SK-N-SH (cell line): ENCODE results near the gene NLN. TPM values are rescaled to one million over a fixed set of nuclear protein-coding genes. Genes with fewer than 3 reads are reported as not detected.

ENCODE experiments used
- CTCF ChIA-PET: fragments of 300-600, 350-600 bp; formaldehyde crosslinking; extraction: SDS; loops from one replicate; lab custom pipeline; 2021; lab: Yijun Ruan, JAX
- POLR2A ChIA-PET: fragments of 350-600 bp; sonication (Branson Sonifier 250); formaldehyde crosslinking; extraction: SDS; loops from one replicate; lab custom pipeline; 2020; ENCODE audit warnings: antibody characterized with exemption, inconsistent platforms; lab: Yijun Ruan, JAX
- DNase-seq: peaks from one replicate; pipeline ENCODE4 v3.0.0; 2012
- H2AFZ ChIP-seq: fragments of 200-600 bp; sonication (generic); 2 replicates; pipeline ENCODE4 v1.8.1; 2016; ENCODE audit warnings: antibody characterized with exemption, mild to moderate bottlenecking, low read depth
- H3F3A ChIP-seq: fragments of 200-600 bp; sonication (generic); replicated peaks from 2 replicates; pipeline ENCODE3; 2016; ENCODE audit warnings: antibody characterized with exemption, mild to moderate bottlenecking; ENCODE audit not compliant: insufficient read depth
- H3K27ac ChIP-seq, 2 experiments: fragments of 200-500 bp in 1 of 2; fragments of 200-600 bp in 1 of 2; sonication (Bioruptor generic) in 1 of 2; sonication (generic), shearing (Covaris generic) in 1 of 2; 2 replicates each; pipeline versions ENCODE4 v1.5.1 to v1.6.1; 2014 to 2016; ENCODE audit warnings: low read depth in 2 of 2, inconsistent platforms in 1 of 2, low read length in 1 of 2, mild to moderate bottlenecking in 1 of 2, mixed read lengths in 1 of 2
- H3K27me3 ChIP-seq: fragments of 200-600 bp; sonication (generic), shearing (Covaris generic); 2 replicates; pipeline ENCODE4 v1.6.1; 2016; ENCODE audit warnings: mixed run types; ENCODE audit not compliant: insufficient read depth
- H3K36me3 ChIP-seq, 2 experiments: fragments of 200-500 bp in 1 of 2; fragments of 200-600 bp in 1 of 2; sonication (Bioruptor generic) in 1 of 2; sonication (generic) in 1 of 2; replicated peaks in 1 of 2; 2 replicates each; pipeline versions ENCODE3 to v1.5.1; 2014 to 2016; ENCODE audit warnings: low read length in 1 of 2, mild to moderate bottlenecking in 1 of 2; ENCODE audit not compliant: insufficient read depth in 2 of 2, control insufficient read depth in 1 of 2
- H3K4me1 ChIP-seq, 2 experiments: fragments of 200-500 bp in 1 of 2; fragments of 200-600 bp in 1 of 2; sonication (Bioruptor generic) in 1 of 2; sonication (generic), shearing (Covaris generic) in 1 of 2; 2 replicates each; pipeline versions ENCODE4 v1.5.1 to v1.6.1; 2014 to 2016; ENCODE audit warnings: low read depth in 1 of 2, low read length in 1 of 2, mixed run types in 1 of 2; ENCODE audit not compliant: insufficient read depth in 2 of 2, control insufficient read depth in 1 of 2
- H3K4me2 ChIP-seq: fragments of 200-600 bp; sonication (generic), shearing (Covaris generic); 2 replicates; pipeline ENCODE4 v1.6.1; 2017; ENCODE audit warnings: mixed run types
- H3K4me3 ChIP-seq, 2 experiments: fragments of 200-500 bp in 1 of 2; fragments of 200-600 bp in 1 of 2; sonication (Bioruptor generic) in 1 of 2; sonication (generic), shearing (Covaris generic) in 1 of 2; 2 replicates each; pipeline versions ENCODE4 v1.5.1 to v1.8.1; 2014 to 2016; ENCODE audit warnings: low read depth in 2 of 2, inconsistent platforms in 1 of 2, low read length in 1 of 2, mild to moderate bottlenecking in 1 of 2, mixed read lengths in 1 of 2, moderate library complexity in 1 of 2
- H3K79me2 ChIP-seq: fragments of 200-600 bp; sonication (generic); 2 replicates; pipeline ENCODE4 v1.8.1; 2017; ENCODE audit warnings: mild to moderate bottlenecking; ENCODE audit not compliant: insufficient read depth
- H3K9ac ChIP-seq: fragments of 200-600 bp; sonication (generic); 2 replicates; pipeline ENCODE4 v1.6.1; 2017; ENCODE audit warnings: mixed run types
- H3K9me2 ChIP-seq: fragments of 200-600 bp; sonication (generic); 2 replicates; pipeline ENCODE4 v1.6.1; 2017; ENCODE audit warnings: mixed run types
- H3K9me3 ChIP-seq: fragments of 200-600 bp; sonication (generic); 2 replicates; pipeline ENCODE4 v1.6.1; 2017; ENCODE audit warnings: mixed run types, mild to moderate bottlenecking, moderate library complexity
- H4K20me1 ChIP-seq: fragments of 200-600 bp; sonication (generic); 2 replicates; pipeline ENCODE4 v1.6.1; 2017; ENCODE audit warnings: mild to moderate bottlenecking, mixed run types; ENCODE audit not compliant: insufficient read depth
- ELF1 ChIP-seq: IDR thresholded peaks from 2 replicates; pipeline ENCODE4 v1.4.0; 2012
- EP300 ChIP-seq, 2 experiments: IDR thresholded peaks; 2 replicates each; pipeline versions ENCODE4 v1.4.0 to v1.6.1; 2012; ENCODE audit warnings: borderline replicate concordance in 1 of 2, low read depth in 1 of 2, low read length in 1 of 2
- EZH2phosphoT487 ChIP-seq: fragments of 200-600 bp; sonication (generic); IDR thresholded peaks from 2 replicates; pipeline ENCODE4 v1.6.1; 2017; ENCODE audit warnings: low read depth, mixed run types, mild to moderate bottlenecking, antibody characterized with exemption, moderate library complexity, borderline replicate concordance
- FOXM1 ChIP-seq: IDR thresholded peaks from 2 replicates; pipeline ENCODE4 v1.4.0; 2012; ENCODE audit warnings: low read depth, mild to moderate bottlenecking
- JUND ChIP-seq: IDR thresholded peaks from 2 replicates; pipeline ENCODE4 v1.4.0; 2012
- MEF2A ChIP-seq: IDR thresholded peaks from 2 replicates; pipeline ENCODE4 v1.4.0; 2012; ENCODE audit warnings: low read depth, borderline replicate concordance
- NFIC ChIP-seq: IDR thresholded peaks from 2 replicates; pipeline ENCODE4 v1.4.0; 2012; ENCODE audit warnings: borderline replicate concordance
- POLR2AphosphoS5 ChIP-seq: IDR thresholded peaks from 2 replicates; pipeline ENCODE4 v1.6.1; 2012; ENCODE audit warnings: low read depth, low read length
- RAD21 ChIP-seq: IDR thresholded peaks from 2 replicates; pipeline ENCODE4 v1.6.1; 2012; ENCODE audit warnings: mild to moderate bottlenecking, low read length
- RFX5 ChIP-seq: IDR thresholded peaks from 2 replicates; pipeline ENCODE4 v1.6.1; 2012; ENCODE audit warnings: mild to moderate bottlenecking, improper control_type of control experiment, low read length
- SIN3A ChIP-seq: IDR thresholded peaks from 2 replicates; pipeline ENCODE4 v1.6.1; 2012; ENCODE audit warnings: low read depth, mild to moderate bottlenecking, low read length, moderate library complexity, borderline replicate concordance
- TAF1 ChIP-seq: IDR thresholded peaks from 2 replicates; pipeline ENCODE4 v1.6.1; 2012; ENCODE audit warnings: low read depth, mild to moderate bottlenecking, low read length, moderate library complexity, borderline replicate concordance
- TCF12 ChIP-seq: IDR thresholded peaks from 2 replicates; pipeline ENCODE4 v1.4.0; 2012
- WGBS: methylation state at CpG from one replicate; pipeline ENCODE4 v1.1.6; 2017; ENCODE audit warnings: low lambda C conversion rate; 5-methylcytosine and 5-hydroxymethylcytosine counted together
- polyA plus RNA-seq, 3 experiments: library from polyadenylated mRNA; depleted of rRNA; stranded (reverse); fragments of >200 nt; gene quantifications; 2 replicates each; pipeline ENCODE4 v1.2.3, GENCODE V29; 2012
- TF ChIP-seq, protein P1 (sequence below): fragments of 150-350 bp; IDR thresholded peaks from 2 replicates; pipeline ENCODE4 v1.6.1; 2017; ENCODE audit warnings: antibody characterized with exemption, low read length, low read depth, borderline replicate concordance
- TF ChIP-seq, protein P2 (sequence below): fragments of 200-600 bp; sonication (generic); IDR thresholded peaks from 2 replicates; pipeline ENCODE4 v1.6.1; 2017; ENCODE audit warnings: antibody characterized with exemption, mild to moderate bottlenecking, moderate library complexity
- TF ChIP-seq, protein P3 (sequence below): IDR thresholded peaks from 2 replicates; pipeline ENCODE4 v1.4.0; 2012; ENCODE audit warnings: low read depth
- TF ChIP-seq, protein P4 (sequence below): IDR thresholded peaks from 2 replicates; pipeline ENCODE4 v1.6.1; 2012; ENCODE audit warnings: mild to moderate bottlenecking, low read depth, low read length, moderate library complexity

The NLN gene
- polyA plus RNA-seq, 1 of the 3 experiments (the other 2 are of a cell fraction), result 17.1 TPM

DNA sequence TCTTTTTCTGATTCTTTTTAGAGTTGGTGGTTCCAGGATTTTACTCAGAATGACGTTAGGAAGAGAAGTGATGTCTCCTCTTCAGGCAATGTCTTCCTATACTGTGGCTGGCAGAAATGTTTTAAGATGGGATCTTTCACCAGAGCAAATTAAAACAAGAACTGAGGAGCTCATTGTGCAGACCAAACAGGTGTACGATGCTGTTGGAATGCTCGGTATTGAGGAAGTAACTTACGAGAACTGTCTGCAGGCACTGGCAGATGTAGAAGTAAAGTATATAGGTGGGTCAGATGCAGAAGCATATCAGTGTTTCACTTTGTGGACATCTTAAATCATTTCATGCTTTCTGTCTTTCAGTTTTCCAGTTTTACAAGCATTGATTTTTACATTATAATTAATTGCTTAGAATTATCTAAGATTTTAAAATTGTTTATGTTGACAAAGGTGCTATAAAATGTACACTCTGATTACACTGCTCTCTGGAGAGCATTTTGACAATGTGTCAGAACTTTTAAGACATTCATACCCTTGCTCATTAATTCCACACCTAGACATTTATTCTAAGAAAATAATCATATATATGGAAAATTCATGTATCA, 36.6 kb downstream of the NLN start:
- Histone ChIP-seq H3K27ac (no peak overlapping the region), H3K4me1 (0 out of 4 replicates have a peak, but pooled peaks cover 0 to 4% of the 10 kb centered on the region in 2 experiments), H4K20me1 (no peaks in the 10 kb centered on the region), H3K4me3 (no peak overlapping the region), H3K79me2 (peaks cover 15% of the 10 kb centered on the region; the same call in 1 of the 2 replicates), H3K9me3 (no peaks in the 10 kb centered on the region), H3K9me2 (no peaks in the 10 kb centered on the region), H3K9ac (no peak overlapping the region), H3K4me2 (no peak overlapping the region), H3F3A (no peaks in the 10 kb centered on the region), H2AFZ (no peak overlapping the region), H3K27me3 (no peaks in the 10 kb centered on the region), H3K36me3 (peaks cover 14 to 36% of the 10 kb centered on the region in 2 experiments)
- no peak for DNase-seq
- ChIA-PET CTCF (interaction anchor here (0.7 to 1.6 kb wide), 3 partner anchors 16 to 32 kb away, joined by 3 to 8 read pairs (median 4); no protein-coding TSS in a partner anchor), POLR2A (no interaction called here)
- TF ChIP-seq, protein P1, sequence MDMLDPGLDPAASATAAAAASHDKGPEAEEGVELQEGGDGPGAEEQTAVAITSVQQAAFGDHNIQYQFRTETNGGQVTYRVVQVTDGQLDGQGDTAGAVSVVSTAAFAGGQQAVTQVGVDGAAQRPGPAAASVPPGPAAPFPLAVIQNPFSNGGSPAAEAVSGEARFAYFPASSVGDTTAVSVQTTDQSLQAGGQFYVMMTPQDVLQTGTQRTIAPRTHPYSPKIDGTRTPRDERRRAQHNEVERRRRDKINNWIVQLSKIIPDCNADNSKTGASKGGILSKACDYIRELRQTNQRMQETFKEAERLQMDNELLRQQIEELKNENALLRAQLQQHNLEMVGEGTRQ, result no peak
- TF ChIP-seq FOXM1, result no peak
- TF ChIP-seq EP300 (IDR thresholded peaks at IDR 0.05; ENCODE audit: borderline replicate concordance in 1 of 2, low read depth in 1 of 2, low read length in 1 of 2), result no peak
- no peak for TF ChIP-seq POLR2AphosphoS5
- WGBS, result 92% methylated on average over 4 of the region's 4 CpGs

DNA sequence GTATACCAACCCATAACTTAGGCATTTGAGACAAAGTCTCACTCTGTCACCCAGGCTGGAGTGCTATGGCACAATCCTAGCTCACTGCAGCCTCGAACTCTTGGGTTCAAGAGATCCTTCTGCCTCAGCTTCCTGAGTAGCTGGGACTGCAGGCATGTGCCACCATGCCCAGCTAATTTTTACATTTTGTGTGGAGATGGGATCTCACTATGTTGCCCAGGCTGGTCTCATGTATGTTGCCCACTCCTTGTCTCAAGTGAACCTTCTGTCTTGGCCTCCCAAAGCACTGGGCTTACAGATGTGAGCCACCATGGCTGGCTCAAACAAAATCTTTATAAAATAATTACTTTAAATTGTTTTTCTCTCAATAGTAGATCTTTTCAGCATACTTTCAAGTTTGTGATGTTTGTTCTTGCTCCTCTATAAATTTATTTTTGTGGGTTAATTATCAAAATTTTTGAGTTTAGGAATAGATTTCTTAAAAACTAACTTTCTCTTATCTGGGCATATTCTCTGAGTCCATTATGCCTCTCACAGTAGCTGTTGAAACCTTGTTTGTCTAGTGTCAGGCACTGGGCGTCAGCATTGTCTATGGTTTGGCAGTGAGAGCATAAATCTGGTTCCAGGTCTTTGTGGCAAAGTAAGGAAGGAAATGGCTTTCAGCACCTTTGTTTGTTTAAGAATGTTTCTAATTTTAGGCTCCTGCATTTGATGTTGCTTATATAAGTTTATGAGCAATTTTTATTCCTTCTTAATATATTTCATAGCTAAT, 38.7 kb downstream of the NLN start:
- no peak overlapping the region for H3K4me3 ChIP-seq
- CTCF ChIA-PET, result interaction anchor here (1.5 kb wide), 2 partner anchors 17 to 19 kb away, joined by 3 to 4 read pairs; no protein-coding TSS in a partner anchor
- H3F3A ChIP-seq, result peaks cover 3% of the 10 kb centered on the region
- no peak overlapping the region for H3K4me2 ChIP-seq
- H3K79me2 ChIP-seq, result peaks cover 9% of the 10 kb centered on the region; the same call in 1 of the 2 replicates
- H3K36me3 ChIP-seq, result peaks cover 14 to 43% of the 10 kb centered on the region in 2 experiments
- H3K27ac ChIP-seq, result no peak overlapping the region
- no peak for DNase-seq
- whole genome bisulfite sequencing, result 94% methylated on average over 2 of the region's 2 CpGs
- H3K27me3 ChIP-seq, result no peaks in the 10 kb centered on the region
- H4K20me1 ChIP-seq, result no peaks in the 10 kb centered on the region
- no peaks in the 10 kb centered on the region for H3K9me2 ChIP-seq
- no peaks in the 10 kb centered on the region for H3K9me3 ChIP-seq
- H2AFZ ChIP-seq, result no peak overlapping the region
- no peak overlapping the region for H3K9ac ChIP-seq
- TF ChIP-seq SIN3A (no peak), TAF1 (no peak), RAD21 (peak; percentile 34), RFX5 (no peak), JUND (no peak), POLR2AphosphoS5 (no peak), TCF12 (no peak), EZH2phosphoT487 (no peak), FOXM1 (no peak), NFIC (no peak), ELF1 (no peak), MEF2A (no peak)
- TF ChIP-seq, protein P2, sequence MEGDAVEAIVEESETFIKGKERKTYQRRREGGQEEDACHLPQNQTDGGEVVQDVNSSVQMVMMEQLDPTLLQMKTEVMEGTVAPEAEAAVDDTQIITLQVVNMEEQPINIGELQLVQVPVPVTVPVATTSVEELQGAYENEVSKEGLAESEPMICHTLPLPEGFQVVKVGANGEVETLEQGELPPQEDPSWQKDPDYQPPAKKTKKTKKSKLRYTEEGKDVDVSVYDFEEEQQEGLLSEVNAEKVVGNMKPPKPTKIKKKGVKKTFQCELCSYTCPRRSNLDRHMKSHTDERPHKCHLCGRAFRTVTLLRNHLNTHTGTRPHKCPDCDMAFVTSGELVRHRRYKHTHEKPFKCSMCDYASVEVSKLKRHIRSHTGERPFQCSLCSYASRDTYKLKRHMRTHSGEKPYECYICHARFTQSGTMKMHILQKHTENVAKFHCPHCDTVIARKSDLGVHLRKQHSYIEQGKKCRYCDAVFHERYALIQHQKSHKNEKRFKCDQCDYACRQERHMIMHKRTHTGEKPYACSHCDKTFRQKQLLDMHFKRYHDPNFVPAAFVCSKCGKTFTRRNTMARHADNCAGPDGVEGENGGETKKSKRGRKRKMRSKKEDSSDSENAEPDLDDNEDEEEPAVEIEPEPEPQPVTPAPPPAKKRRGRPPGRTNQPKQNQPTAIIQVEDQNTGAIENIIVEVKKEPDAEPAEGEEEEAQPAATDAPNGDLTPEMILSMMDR, result peak; percentile 23
- TF ChIP-seq, protein P3, sequence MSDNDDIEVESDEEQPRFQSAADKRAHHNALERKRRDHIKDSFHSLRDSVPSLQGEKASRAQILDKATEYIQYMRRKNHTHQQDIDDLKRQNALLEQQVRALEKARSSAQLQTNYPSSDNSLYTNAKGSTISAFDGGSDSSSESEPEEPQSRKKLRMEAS, result no peak
- TF ChIP-seq, protein P4, sequence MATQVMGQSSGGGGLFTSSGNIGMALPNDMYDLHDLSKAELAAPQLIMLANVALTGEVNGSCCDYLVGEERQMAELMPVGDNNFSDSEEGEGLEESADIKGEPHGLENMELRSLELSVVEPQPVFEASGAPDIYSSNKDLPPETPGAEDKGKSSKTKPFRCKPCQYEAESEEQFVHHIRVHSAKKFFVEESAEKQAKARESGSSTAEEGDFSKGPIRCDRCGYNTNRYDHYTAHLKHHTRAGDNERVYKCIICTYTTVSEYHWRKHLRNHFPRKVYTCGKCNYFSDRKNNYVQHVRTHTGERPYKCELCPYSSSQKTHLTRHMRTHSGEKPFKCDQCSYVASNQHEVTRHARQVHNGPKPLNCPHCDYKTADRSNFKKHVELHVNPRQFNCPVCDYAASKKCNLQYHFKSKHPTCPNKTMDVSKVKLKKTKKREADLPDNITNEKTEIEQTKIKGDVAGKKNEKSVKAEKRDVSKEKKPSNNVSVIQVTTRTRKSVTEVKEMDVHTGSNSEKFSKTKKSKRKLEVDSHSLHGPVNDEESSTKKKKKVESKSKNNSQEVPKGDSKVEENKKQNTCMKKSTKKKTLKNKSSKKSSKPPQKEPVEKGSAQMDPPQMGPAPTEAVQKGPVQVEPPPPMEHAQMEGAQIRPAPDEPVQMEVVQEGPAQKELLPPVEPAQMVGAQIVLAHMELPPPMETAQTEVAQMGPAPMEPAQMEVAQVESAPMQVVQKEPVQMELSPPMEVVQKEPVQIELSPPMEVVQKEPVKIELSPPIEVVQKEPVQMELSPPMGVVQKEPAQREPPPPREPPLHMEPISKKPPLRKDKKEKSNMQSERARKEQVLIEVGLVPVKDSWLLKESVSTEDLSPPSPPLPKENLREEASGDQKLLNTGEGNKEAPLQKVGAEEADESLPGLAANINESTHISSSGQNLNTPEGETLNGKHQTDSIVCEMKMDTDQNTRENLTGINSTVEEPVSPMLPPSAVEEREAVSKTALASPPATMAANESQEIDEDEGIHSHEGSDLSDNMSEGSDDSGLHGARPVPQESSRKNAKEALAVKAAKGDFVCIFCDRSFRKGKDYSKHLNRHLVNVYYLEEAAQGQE, result no peak
- TF ChIP-seq, protein P1, result no peak
- TF ChIP-seq, all 33 proteins: peak for 2
- POLR2A ChIA-PET, result no interaction called here
- H3K4me1 ChIP-seq, result 0 out of 4 replicates have a peak, but pooled peaks cover 0 to 4% of the 10 kb centered on the region in 2 experiments
